ENCODE data around the gene NFKBIE. TPM values are rescaled to one million over a fixed set of nuclear protein-coding genes. Genes with fewer than 3 reads are reported as not detected.
A peak's percentile ranks its signal among the peaks of the same experiment; 100 is the strongest.

Gene NFKBIE
- total RNA-seq, 2 experiments from 2014 or later, result 24.5 to 37.7 TPM

DNA sequence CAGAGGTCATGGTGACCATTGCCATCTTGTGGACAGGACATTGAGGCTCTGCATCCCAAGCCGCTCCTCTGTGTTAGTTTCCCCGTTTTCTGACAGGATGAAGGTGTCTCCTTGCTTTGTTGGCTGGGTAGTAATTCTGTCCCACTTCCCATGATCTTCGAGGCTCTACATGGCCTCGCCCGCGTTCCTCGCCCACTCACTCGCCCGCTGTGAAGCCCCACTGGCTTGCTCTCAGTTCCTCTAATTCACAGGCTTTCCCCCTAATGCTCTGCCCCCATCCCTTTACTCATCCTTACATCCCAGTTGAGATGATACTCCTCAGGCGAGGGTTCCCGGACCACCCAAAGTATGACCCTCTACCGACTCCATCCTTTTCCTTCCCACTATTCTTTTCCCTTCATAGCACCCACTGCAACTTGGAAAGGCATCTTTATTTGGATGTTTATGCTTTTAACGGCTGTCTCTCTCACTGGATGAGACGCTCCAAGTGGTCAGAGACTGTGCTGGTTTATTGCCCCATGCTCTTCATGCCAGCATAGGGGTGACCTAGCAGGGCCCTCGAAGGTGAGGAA lies 7.5 kb downstream of the NFKBIE start:
- ATAC-seq, result no peak
- Mint-ChIP-seq H3K4me1 (peaks cover 71% of the 10 kb centered on the region), H3K36me3 (peaks cover 38% of the 10 kb centered on the region), H3K27ac (peak overlapping the region; percentile 88), H3K27me3 (no peaks in the 10 kb centered on the region), H3K4me3 (peak overlapping the region; percentile 75), H3K9me3 (ENCODE audit: low read depth) (no peaks in the 10 kb centered on the region)
- DNase-seq, result no peak
- CTCF ChIA-PET, result interaction anchor here (1.3 to 3.1 kb wide), 9 partner anchors 8 to 85 kb away, joined by 5 to 55 read pairs (median 12); partner anchors contain the start of genes AARS2, HSP90AB1 and SLC29A1

DNA sequence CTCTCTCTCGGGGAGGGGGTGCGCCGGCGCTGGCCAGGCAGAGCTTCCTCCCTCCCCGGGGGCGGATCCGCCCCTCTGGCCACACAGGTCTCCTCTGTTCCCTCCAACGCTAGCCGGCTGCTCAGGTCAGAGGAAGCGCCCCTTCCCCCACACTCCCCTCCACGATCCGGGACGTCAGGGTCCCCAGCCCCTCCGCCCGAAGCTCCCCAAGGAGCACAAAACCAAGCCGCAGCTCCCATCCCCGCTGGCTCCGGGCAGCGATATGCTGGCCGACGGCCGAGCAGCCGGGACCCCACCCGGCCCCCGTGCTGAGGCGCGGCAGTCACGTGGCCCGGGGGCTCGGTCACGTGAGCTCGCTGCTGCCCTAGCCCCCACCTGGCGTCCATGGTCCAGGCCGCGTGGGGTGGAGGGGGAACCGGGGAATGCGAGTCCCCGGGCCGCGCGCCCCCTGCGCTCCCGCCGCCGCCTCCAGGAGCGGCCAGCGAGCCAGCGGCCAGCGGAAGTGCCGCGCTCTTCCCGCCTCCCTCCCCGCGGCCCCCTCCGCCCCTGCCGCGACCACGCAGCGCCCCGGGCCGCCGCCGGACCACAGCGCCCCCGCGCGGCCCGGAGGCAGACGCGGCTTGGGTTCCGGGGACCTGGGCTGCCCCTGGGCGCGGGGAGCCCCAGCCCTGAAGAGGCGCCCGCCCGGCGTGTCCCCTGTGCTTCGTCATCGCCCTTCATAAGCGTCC lies 8.2 kb downstream of the NFKBIE start, which contains the start of gene SLC35B2:
TSS of gene SLC35B2 (minus strand) at position 504 of the 728 bp plus-strand sequence. CDS start at position 386, 118 bp downstream.
- CTCF ChIA-PET, result interaction anchor here (0.7 to 3.1 kb wide), 25 partner anchors 9 to 158 kb away, joined by 3 to 55 read pairs (median 5); partner anchors contain the start of genes AARS2, CDC5L, HSP90AB1 and SLC29A1
- ATAC-seq, result peak; percentile 71
- Mint-ChIP-seq H3K9me3 (ENCODE audit: low read depth) (no peaks in the 10 kb centered on the region), H3K27ac (peak within 1 kb of the TSS; percentile 88), H3K36me3 (peaks cover 43% of the 10 kb centered on the region), H3K4me1 (peaks cover 68% of the 10 kb centered on the region), H3K27me3 (no peaks in the 10 kb centered on the region), H3K4me3 (peak within 1 kb of the TSS; percentile 90)
- DNase-seq, result peak; percentile 77

- CTCF ChIA-PET, result interaction anchor here (0.6 to 3.1 kb wide), 26 partner anchors 9 to 157 kb away, joined by 3 to 55 read pairs (median 5); partner anchors contain the start of genes AARS2, CDC5L, HSP90AB1 and SLC29A1
- peaks cover 68% of the 10 kb centered on the region for H3K4me1 Mint-ChIP-seq
Measured at GRCh38 chr6:44256775-44257024, 8.7 kb downstream of the NFKBIE start.

GRCh38 chr6:44255871-44256774 lies 9.2 kb downstream of the NFKBIE start:
- H3K4me3 Mint-ChIP-seq, result peak overlapping the region; percentile 90
- H3K4me1 Mint-ChIP-seq, result peaks cover 68% of the 10 kb centered on the region
- no peaks in the 10 kb centered on the region for H3K27me3 Mint-ChIP-seq
- no peaks in the 10 kb centered on the region for H3K9me3 Mint-ChIP-seq (ENCODE audit: low read depth)
- DNase-seq (no peak), ATAC-seq (peak; percentile 6)
- peak overlapping the region; percentile 87 for H3K27ac Mint-ChIP-seq
- H3K36me3 Mint-ChIP-seq, result peaks cover 50% of the 10 kb centered on the region
- CTCF ChIA-PET, result interaction anchor here (0.6 to 5.5 kb wide), 29 partner anchors 7 to 483 kb away, joined by 3 to 55 read pairs (median 5); partner anchors contain the start of genes AARS2, CDC5L, HSP90AB1 and SLC29A1

More at GRCh38 chr6:44256775-44257024, 8.7 kb downstream of the NFKBIE start:
- H3K36me3 Mint-ChIP-seq, result peaks cover 48% of the 10 kb centered on the region
- ATAC-seq (peak; percentile 22), DNase-seq (no peak)
- no peaks in the 10 kb centered on the region for H3K9me3 Mint-ChIP-seq (ENCODE audit: low read depth)
- H3K27me3 Mint-ChIP-seq, result no peaks in the 10 kb centered on the region
- H3K27ac Mint-ChIP-seq, result peak overlapping the region; percentile 87
- peak overlapping the region; percentile 90 for H3K4me3 Mint-ChIP-seq

GRCh38 chr6:44255105-44255808 lies 10.1 kb downstream of the NFKBIE start:
- H3K36me3 Mint-ChIP-seq, result peaks cover 51% of the 10 kb centered on the region
- H3K9me3 Mint-ChIP-seq (ENCODE audit: low read depth), result no peaks in the 10 kb centered on the region
- peak overlapping the region; percentile 90 for H3K4me3 Mint-ChIP-seq
- H3K27ac Mint-ChIP-seq, result peak overlapping the region; percentile 87
- ATAC-seq (no peak), DNase-seq (no peak)
- CTCF ChIA-PET, result interaction anchor here (0.5 to 5.5 kb wide), 9 partner anchors 7 to 482 kb away, joined by 3 to 55 read pairs (median 10); partner anchors contain the start of gene HSP90AB1
- no peaks in the 10 kb centered on the region for H3K27me3 Mint-ChIP-seq
- peaks cover 72% of the 10 kb centered on the region for H3K4me1 Mint-ChIP-seq

GRCh38 chr6:44254191-44255104 lies 10.9 kb downstream of the NFKBIE start:
- DNase-seq (no peak), ATAC-seq (no peak)
- CTCF ChIA-PET, result interaction anchor here (0.5 to 5.5 kb wide), 11 partner anchors 8 to 481 kb away, joined by 3 to 39 read pairs (median 4); no protein-coding TSS in a partner anchor
- H3K4me3 Mint-ChIP-seq, result no peak overlapping the region
- H3K27me3 Mint-ChIP-seq, result no peaks in the 10 kb centered on the region
- peak overlapping the region; percentile 73 for H3K27ac Mint-ChIP-seq
- H3K36me3 Mint-ChIP-seq, result peaks cover 58% of the 10 kb centered on the region
- H3K4me1 Mint-ChIP-seq, result peaks cover 80% of the 10 kb centered on the region
- no peaks in the 10 kb centered on the region for H3K9me3 Mint-ChIP-seq (ENCODE audit: low read depth)

GRCh38 chr6:44253307-44254101 lies 11.8 kb downstream of the NFKBIE start:
- DNase-seq, result peak; percentile 80

DNA sequence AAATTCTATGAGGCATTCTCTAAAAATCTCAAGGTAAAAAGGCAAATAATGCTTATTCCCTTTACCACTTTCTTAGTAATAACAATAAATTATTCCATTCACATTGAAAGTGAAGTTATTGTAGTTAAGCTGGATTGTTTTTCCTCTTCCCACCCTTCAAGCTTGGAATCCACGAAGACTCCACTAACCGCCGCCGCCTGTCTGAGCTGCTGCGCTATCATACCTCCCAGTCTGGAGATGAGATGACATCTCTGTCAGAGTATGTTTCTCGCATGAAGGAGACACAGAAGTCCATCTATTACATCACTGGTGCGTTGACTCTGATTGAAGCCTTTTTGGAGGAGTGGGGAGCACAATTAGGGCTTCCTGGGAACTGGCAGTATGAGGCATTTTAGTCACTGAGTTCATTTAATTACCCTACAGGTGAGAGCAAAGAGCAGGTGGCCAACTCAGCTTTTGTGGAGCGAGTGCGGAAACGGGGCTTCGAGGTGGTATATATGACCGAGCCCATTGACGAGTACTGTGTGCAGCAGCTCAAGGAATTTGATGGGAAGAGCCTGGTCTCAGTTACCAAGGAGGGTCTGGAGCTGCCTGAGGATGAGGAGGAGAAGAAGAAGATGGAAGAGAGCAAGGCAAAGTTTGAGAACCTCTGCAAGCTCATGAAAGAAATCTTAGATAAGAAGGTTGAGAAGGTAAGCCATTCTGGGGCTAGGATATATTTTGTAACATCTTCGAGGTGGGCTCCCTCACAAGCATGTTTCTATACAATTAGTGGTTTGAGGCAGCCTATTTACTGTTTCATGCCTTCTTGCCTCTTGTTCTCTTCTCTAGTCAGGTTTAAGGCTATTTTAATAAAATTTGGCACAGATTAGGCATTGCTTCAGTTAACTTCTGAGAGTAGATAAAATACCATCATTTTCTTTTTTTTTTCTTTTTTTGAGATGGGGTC lies 13.5 kb downstream of the NFKBIE start:
- H3K36me3 Mint-ChIP-seq, result peaks cover 72% of the 10 kb centered on the region
- peaks cover 81% of the 10 kb centered on the region for H3K4me1 Mint-ChIP-seq
- H3K27me3 Mint-ChIP-seq, result no peaks in the 10 kb centered on the region
- no peak overlapping the region for H3K4me3 Mint-ChIP-seq
- H3K27ac Mint-ChIP-seq, result peak overlapping the region; percentile 66
- ATAC-seq, result no peak
- no peaks in the 10 kb centered on the region for H3K9me3 Mint-ChIP-seq (ENCODE audit: low read depth)
- CTCF ChIA-PET, result interaction anchor here (1.1 to 5.5 kb wide), 5 partner anchors 9 to 622 kb away, joined by 3 to 39 read pairs (median 3); partner anchors contain the start of genes AARS2 and GTPBP2
- DNase-seq, result no peak

More at GRCh38 chr6:44253307-44254101, 11.8 kb downstream of the NFKBIE start:
- H3K4me1 Mint-ChIP-seq, result peaks cover 84% of the 10 kb centered on the region
- peak; percentile 9 for ATAC-seq
- H3K27ac Mint-ChIP-seq, result peak overlapping the region; percentile 66
- H3K4me3 Mint-ChIP-seq, result no peak overlapping the region
- peaks cover 62% of the 10 kb centered on the region for H3K36me3 Mint-ChIP-seq
- no peaks in the 10 kb centered on the region for H3K9me3 Mint-ChIP-seq (ENCODE audit: low read depth)
- CTCF ChIA-PET, result interaction anchor here (1.0 to 5.5 kb wide), 6 partner anchors 9 to 80 kb away, joined by 3 to 39 read pairs (median 4); no protein-coding TSS in a partner anchor
- H3K27me3 Mint-ChIP-seq, result no peaks in the 10 kb centered on the region

GRCh38 chr6:44250718-44251123 lies 14.6 kb downstream of the NFKBIE start:
- DNase-seq, result no peak
- no peak for ATAC-seq
- Mint-ChIP-seq H3K36me3 (peaks cover 74% of the 10 kb centered on the region), H3K9me3 (ENCODE audit: low read depth) (no peaks in the 10 kb centered on the region), H3K27ac (peak overlapping the region; percentile 77), H3K4me3 (no peak overlapping the region), H3K4me1 (peaks cover 76% of the 10 kb centered on the region), H3K27me3 (no peaks in the 10 kb centered on the region)
- CTCF ChIA-PET, result interaction anchor here (1.2 to 5.5 kb wide), 3 partner anchors 12 to 621 kb away, joined by 3 to 39 read pairs (median 4); partner anchors contain the start of gene GTPBP2

DNA sequence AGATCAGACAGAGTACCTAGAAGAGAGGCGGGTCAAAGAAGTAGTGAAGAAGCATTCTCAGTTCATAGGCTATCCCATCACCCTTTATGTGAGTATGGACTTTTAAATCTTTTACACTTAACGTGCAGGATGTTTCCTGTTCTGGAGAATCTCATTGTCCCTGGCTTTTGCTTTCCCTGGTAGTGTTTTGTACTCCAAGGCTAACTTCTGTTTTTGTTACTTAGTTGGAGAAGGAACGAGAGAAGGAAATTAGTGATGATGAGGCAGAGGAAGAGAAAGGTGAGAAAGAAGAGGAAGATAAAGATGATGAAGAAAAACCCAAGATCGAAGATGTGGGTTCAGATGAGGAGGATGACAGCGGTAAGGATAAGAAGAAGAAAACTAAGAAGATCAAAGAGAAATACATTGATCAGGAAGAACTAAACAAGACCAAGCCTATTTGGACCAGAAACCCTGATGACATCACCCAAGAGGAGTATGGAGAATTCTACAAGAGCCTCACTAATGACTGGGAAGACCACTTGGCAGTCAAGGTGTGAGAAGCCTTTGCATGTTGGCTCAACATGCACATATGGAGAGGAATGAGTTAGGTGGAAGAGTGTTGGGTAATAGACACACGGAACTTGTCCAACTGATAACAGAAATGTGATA lies 15.2 kb downstream of the NFKBIE start:
- Mint-ChIP-seq H3K27me3 (no peaks in the 10 kb centered on the region), H3K27ac (peak overlapping the region; percentile 77), H3K4me1 (peaks cover 76% of the 10 kb centered on the region), H3K36me3 (peaks cover 73% of the 10 kb centered on the region), H3K4me3 (no peak overlapping the region), H3K9me3 (ENCODE audit: low read depth) (no peaks in the 10 kb centered on the region)
- ATAC-seq (no peak), DNase-seq (no peak)
- CTCF ChIA-PET, result interaction anchor here (1.5 to 5.5 kb wide), 2 partner anchors 13 to 77 kb away, joined by 4 to 39 read pairs; no protein-coding TSS in a partner anchor
